Cardiac fibroblast (primary cell): ENCODE results near the gene FBXO8.

ENCODE experiments used
- DNase-seq, 2 donors: peaks; one replicate each; pipeline versions ENCODE4 v3.0.0 to v3.0.0-alpha.2; 2010; ENCODE audit warnings: low read depth in 2 of 2
- H3K4me3 ChIP-seq, 2 donors: replicated peaks in 1 of 2; 1 replicate in 1 of 2; 2 replicates in 1 of 2; pipeline ENCODE4 v1.5.1; 2011; ENCODE audit warnings: low read depth in 2 of 2, low read length in 2 of 2, mild to moderate bottlenecking in 2 of 2, moderate library complexity in 1 of 2
- CTCF ChIP-seq: IDR thresholded peaks from one replicate; pipeline ENCODE4 v1.5.1; 2011; ENCODE audit warnings: low read depth, mild to moderate bottlenecking, low read length, inconsistent platforms

Gene FBXO8

GRCh38 chr4:174241162-174241561, 42.3 kb downstream of the FBXO8 start:
- TF ChIP-seq CTCF = no peak
- H3K4me3 ChIP-seq = no peak overlapping the region
- no peak for DNase-seq

- no peak for TF ChIP-seq CTCF
- no peak overlapping the region for H3K4me3 ChIP-seq
- no peak for DNase-seq
Observed at GRCh38 chr4:174236359-174236758, 47.1 kb downstream of the FBXO8 start.

- no peak overlapping the region for H3K4me3 ChIP-seq
- no peak for DNase-seq
- no peak for TF ChIP-seq CTCF
Observed at GRCh38 chr4:174230680-174231079, 52.8 kb downstream of the FBXO8 start.

GRCh38 chr4:174230148-174230547, 53.3 kb downstream of the FBXO8 start:
- DNase-seq = no peak
- no peak overlapping the region for H3K4me3 ChIP-seq
- no peak for TF ChIP-seq CTCF

- H3K4me3 ChIP-seq = no peak overlapping the region
- no peak for DNase-seq
Observed at GRCh38 chr4:174228988-174229387, 54.5 kb downstream of the FBXO8 start.

GRCh38 chr4:174225349-174226049, 58.0 kb downstream of the FBXO8 start:
- no peak for TF ChIP-seq CTCF
- no peak overlapping the region for H3K4me3 ChIP-seq
- no peak for DNase-seq

More at GRCh38 chr4:174228988-174229387, 54.5 kb downstream of the FBXO8 start:
- no peak for TF ChIP-seq CTCF

GRCh38 chr4:174224550-174224949, 58.9 kb downstream of the FBXO8 start:
- TF ChIP-seq CTCF = no peak
- H3K4me3 ChIP-seq = no peak overlapping the region
- no peak for DNase-seq
